HepG2 (cell line): ENCODE measurements around the gene NUDT1. TPM values are rescaled to one million over a fixed set of nuclear protein-coding genes. Genes with fewer than 3 reads are reported as not detected.
A peak's percentile ranks its signal among the peaks of the same experiment; 100 is the strongest.

ENCODE experiments used
- ELF3 ChIP-seq: IDR thresholded peaks from 2 replicates; pipeline ENCODE4 v1.6.1; 2016; ENCODE audit warnings: missing genetic modification reagents, missing compliant biosample characterization
- GATAD1 ChIP-seq: IDR thresholded peaks from 2 replicates; pipeline ENCODE4 v1.6.1; 2016; ENCODE audit warnings: missing genetic modification reagents, missing compliant biosample characterization
- POLR2AphosphoS5 ChIP-seq: IDR thresholded peaks from 2 replicates; pipeline ENCODE4 v1.6.1; 2012; ENCODE audit warnings: low read depth, low read length
- polyA plus RNA-seq, 8 experiments: library from polyadenylated mRNA; depleted of rRNA in 3 of 8; stranded (reverse) in 7 of 8; unstranded in 1 of 8; fragments of >200 nt; fragmentation: Illumina TruSeq in 4 of 8; extraction: Trizol in 4 of 8; gene quantifications; 2 replicates each; pipeline versions ENCODE4 v1.2.1 to v1.2.3, GENCODE V29; 2011 to 2016; ENCODE audit warnings: low read depth in 4 of 8, missing spikeins in 1 of 8, mixed read lengths in 1 of 8; ENCODE audit not compliant: insufficient read depth in 1 of 8
- total RNA-seq, 5 experiments: library from RNA; depleted of rRNA; stranded (reverse); fragments of >200 nt; fragmentation: Illumina TruSeq; extraction: Trizol; gene quantifications; 2 replicates each; pipeline ENCODE4 v1.2.3, GENCODE V29; 2016; ENCODE audit warnings: low read depth in 1 of 5
- TF ChIP-seq, protein P1 (sequence below), 2 experiments: fragments of 450-650 bp in 1 of 2; sonication (generic) in 1 of 2; formaldehyde crosslinking; IDR thresholded peaks; 2 replicates each; pipeline versions ENCODE4 v1.5.0 to v1.8.0; 2020 to 2022; ENCODE audit warnings: mild to moderate bottlenecking in 1 of 2, missing genetic modification reagents in 1 of 2
- TF ChIP-seq, protein P2 (sequence below): sonication (generic); formaldehyde crosslinking; IDR thresholded peaks from 2 replicates; pipeline ENCODE4 v1.4.0; 2020; ENCODE audit warnings: missing genetic modification reagents, borderline replicate concordance
- TF ChIP-seq, protein P3 (sequence below): sonication (generic); formaldehyde crosslinking; IDR thresholded peaks from 2 replicates; pipeline ENCODE4 v1.5.0; 2020; ENCODE audit warnings: mild to moderate bottlenecking, missing genetic modification reagents, borderline replicate concordance
- TF ChIP-seq, protein P4 (sequence below): sonication (generic); formaldehyde crosslinking; IDR thresholded peaks from 2 replicates; pipeline ENCODE4 v1.4.0; 2020; ENCODE audit warnings: missing genetic modification reagents
- TF ChIP-seq, protein P5 (sequence below): sonication (generic); formaldehyde crosslinking; IDR thresholded peaks from 2 replicates; pipeline ENCODE4 v1.4.0; 2020; ENCODE audit warnings: mild to moderate bottlenecking, missing genetic modification reagents
- TF ChIP-seq, protein P6 (sequence below): sonication (generic); formaldehyde crosslinking; IDR thresholded peaks from 2 replicates; pipeline ENCODE4 v1.4.0; 2020; ENCODE audit warnings: mild to moderate bottlenecking, missing genetic modification reagents, borderline replicate concordance
- TF ChIP-seq, protein P7 (sequence below): IDR thresholded peaks from 2 replicates; pipeline ENCODE4 v1.6.1; 2016; ENCODE audit warnings: missing compliant biosample characterization, missing genetic modification reagents, borderline replicate concordance

NUDT1 gene
- total and polyA plus RNA-seq, 2 of the 13 experiments (the other 11 are each of a cell fraction or from before 2014, with no cell fraction given) = 9.1 to 26.8 TPM

DNA sequence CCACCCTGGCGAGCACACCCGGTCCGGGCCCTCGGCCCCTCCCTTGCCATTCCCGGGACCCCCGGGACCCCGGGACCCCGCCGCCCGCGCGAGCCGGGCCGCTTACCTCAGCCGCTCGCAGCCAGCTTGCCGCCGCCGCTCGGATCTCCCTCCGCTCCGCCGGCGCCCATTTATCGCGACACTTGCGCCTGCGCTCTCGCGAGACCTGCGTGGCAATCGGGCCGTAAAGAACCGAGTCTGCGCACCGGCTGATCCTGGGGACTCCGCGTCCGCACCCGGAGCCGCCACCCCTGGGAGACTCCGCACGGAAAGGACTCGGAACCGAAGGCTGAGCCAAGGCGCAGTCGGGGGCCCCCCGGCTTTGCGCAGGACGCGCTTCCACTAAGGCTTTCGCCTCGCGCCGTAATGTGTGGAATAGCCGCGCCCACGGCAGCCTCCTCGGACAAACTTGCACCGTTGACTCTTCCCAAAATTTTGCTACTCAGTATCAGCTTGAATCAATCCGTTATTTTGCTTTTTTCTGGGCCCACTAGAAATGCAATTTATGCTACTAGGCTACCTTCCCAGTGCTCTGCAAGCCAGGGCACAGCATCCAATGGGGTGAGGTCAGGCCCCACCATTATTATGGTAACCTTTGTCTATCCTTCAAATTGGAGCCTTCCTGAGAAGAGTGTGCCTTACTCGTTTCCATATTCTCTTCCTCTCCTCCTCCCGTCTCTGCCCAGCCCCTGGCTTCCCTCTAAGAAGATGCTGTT lies 9.1 kb upstream of the NUDT1 start, which contains the start of gene MAD1L1 (continued):
- TF ChIP-seq GATAD1 (CRISPR knock-in tag) (peak; percentile 91), ELF3 (CRISPR knock-in tag) (no peak), POLR2AphosphoS5 (peak; percentile 51; the same call in 1 of the 2 replicates)
- TF ChIP-seq, protein P1, sequence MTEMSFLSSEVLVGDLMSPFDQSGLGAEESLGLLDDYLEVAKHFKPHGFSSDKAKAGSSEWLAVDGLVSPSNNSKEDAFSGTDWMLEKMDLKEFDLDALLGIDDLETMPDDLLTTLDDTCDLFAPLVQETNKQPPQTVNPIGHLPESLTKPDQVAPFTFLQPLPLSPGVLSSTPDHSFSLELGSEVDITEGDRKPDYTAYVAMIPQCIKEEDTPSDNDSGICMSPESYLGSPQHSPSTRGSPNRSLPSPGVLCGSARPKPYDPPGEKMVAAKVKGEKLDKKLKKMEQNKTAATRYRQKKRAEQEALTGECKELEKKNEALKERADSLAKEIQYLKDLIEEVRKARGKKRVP (CRISPR knock-in tag; IDR thresholded peaks at IDR 0.05) = no peak
- TF ChIP-seq, protein P2, sequence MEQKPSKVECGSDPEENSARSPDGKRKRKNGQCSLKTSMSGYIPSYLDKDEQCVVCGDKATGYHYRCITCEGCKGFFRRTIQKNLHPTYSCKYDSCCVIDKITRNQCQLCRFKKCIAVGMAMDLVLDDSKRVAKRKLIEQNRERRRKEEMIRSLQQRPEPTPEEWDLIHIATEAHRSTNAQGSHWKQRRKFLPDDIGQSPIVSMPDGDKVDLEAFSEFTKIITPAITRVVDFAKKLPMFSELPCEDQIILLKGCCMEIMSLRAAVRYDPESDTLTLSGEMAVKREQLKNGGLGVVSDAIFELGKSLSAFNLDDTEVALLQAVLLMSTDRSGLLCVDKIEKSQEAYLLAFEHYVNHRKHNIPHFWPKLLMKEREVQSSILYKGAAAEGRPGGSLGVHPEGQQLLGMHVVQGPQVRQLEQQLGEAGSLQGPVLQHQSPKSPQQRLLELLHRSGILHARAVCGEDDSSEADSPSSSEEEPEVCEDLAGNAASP (CRISPR knock-in tag) = peak; percentile 57; the same call in 1 of the 2 replicates
- TF ChIP-seq, protein P3, sequence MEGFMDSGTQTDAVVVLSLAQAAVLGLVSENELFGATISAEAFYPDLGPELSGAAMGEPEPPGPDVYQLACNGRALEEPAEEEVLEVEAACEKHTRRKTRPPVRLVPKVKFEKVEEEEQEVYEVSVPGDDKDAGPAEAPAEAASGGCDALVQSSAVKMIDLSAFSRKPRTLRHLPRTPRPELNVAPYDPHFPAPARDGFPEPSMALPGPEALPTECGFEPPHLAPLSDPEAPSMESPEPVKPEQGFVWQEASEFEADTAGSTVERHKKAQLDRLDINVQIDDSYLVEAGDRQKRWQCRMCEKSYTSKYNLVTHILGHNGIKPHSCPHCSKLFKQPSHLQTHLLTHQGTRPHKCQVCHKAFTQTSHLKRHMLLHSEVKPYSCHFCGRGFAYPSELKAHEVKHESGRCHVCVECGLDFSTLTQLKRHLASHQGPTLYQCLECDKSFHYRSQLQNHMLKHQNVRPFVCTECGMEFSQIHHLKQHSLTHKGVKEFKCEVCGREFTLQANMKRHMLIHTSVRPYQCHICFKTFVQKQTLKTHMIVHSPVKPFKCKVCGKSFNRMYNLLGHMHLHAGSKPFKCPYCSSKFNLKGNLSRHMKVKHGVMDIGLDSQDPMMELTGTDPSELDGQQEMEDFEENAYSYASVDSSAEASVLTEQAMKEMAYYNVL (CRISPR knock-in tag) = 0 out of 2 replicates have a peak, but pooled peaks have one; percentile 37
- TF ChIP-seq, protein P4, sequence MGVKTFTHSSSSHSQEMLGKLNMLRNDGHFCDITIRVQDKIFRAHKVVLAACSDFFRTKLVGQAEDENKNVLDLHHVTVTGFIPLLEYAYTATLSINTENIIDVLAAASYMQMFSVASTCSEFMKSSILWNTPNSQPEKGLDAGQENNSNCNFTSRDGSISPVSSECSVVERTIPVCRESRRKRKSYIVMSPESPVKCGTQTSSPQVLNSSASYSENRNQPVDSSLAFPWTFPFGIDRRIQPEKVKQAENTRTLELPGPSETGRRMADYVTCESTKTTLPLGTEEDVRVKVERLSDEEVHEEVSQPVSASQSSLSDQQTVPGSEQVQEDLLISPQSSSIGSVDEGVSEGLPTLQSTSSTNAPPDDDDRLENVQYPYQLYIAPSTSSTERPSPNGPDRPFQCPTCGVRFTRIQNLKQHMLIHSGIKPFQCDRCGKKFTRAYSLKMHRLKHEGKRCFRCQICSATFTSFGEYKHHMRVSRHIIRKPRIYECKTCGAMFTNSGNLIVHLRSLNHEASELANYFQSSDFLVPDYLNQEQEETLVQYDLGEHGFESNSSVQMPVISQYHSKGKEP (CRISPR knock-in tag) = peak; percentile 35; the same call in 1 of the 2 replicates
- TF ChIP-seq, protein P5, sequence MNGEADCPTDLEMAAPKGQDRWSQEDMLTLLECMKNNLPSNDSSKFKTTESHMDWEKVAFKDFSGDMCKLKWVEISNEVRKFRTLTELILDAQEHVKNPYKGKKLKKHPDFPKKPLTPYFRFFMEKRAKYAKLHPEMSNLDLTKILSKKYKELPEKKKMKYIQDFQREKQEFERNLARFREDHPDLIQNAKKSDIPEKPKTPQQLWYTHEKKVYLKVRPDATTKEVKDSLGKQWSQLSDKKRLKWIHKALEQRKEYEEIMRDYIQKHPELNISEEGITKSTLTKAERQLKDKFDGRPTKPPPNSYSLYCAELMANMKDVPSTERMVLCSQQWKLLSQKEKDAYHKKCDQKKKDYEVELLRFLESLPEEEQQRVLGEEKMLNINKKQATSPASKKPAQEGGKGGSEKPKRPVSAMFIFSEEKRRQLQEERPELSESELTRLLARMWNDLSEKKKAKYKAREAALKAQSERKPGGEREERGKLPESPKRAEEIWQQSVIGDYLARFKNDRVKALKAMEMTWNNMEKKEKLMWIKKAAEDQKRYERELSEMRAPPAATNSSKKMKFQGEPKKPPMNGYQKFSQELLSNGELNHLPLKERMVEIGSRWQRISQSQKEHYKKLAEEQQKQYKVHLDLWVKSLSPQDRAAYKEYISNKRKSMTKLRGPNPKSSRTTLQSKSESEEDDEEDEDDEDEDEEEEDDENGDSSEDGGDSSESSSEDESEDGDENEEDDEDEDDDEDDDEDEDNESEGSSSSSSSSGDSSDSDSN (CRISPR knock-in tag) = peak; percentile 91
- TF ChIP-seq, protein P6, sequence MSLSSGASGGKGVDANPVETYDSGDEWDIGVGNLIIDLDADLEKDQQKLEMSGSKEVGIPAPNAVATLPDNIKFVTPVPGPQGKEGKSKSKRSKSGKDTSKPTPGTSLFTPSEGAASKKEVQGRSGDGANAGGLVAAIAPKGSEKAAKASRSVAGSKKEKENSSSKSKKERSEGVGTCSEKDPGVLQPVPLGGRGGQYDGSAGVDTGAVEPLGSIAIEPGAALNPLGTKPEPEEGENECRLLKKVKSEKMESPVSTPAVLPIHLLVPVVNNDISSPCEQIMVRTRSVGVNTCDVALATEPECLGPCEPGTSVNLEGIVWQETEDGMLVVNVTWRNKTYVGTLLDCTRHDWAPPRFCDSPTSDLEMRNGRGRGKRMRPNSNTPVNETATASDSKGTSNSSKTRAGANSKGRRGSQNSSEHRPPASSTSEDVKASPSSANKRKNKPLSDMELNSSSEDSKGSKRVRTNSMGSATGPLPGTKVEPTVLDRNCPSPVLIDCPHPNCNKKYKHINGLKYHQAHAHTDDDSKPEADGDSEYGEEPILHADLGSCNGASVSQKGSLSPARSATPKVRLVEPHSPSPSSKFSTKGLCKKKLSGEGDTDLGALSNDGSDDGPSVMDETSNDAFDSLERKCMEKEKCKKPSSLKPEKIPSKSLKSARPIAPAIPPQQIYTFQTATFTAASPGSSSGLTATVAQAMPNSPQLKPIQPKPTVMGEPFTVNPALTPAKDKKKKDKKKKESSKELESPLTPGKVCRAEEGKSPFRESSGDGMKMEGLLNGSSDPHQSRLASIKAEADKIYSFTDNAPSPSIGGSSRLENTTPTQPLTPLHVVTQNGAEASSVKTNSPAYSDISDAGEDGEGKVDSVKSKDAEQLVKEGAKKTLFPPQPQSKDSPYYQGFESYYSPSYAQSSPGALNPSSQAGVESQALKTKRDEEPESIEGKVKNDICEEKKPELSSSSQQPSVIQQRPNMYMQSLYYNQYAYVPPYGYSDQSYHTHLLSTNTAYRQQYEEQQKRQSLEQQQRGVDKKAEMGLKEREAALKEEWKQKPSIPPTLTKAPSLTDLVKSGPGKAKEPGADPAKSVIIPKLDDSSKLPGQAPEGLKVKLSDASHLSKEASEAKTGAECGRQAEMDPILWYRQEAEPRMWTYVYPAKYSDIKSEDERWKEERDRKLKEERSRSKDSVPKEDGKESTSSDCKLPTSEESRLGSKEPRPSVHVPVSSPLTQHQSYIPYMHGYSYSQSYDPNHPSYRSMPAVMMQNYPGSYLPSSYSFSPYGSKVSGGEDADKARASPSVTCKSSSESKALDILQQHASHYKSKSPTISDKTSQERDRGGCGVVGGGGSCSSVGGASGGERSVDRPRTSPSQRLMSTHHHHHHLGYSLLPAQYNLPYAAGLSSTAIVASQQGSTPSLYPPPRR = peak; percentile 56; the same call in 1 of the 2 replicates
- TF ChIP-seq, protein P7, sequence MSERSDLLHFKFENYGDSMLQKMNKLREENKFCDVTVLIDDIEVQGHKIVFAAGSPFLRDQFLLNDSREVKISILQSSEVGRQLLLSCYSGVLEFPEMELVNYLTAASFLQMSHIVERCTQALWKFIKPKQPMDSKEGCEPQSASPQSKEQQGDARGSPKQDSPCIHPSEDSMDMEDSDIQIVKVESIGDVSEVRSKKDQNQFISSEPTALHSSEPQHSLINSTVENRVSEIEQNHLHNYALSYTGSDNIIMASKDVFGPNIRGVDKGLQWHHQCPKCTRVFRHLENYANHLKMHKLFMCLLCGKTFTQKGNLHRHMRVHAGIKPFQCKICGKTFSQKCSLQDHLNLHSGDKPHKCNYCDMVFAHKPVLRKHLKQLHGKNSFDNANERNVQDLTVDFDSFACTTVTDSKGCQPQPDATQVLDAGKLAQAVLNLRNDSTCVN (CRISPR knock-in tag) = 0 out of 2 replicates have a peak, but pooled peaks have one; percentile 25
